B cell (primary cell): ENCODE results near the gene NAV1. TPM values are rescaled to one million over a fixed set of nuclear protein-coding genes. Genes with fewer than 3 reads are reported as not detected.

Source experiments
- ATAC-seq: fragments of 200-7000 bp; cut with Tn5 transposase; one replicate; pipeline ENCODE4 v1.10.0; 2021; ENCODE audit warnings: low read depth, mild to moderate bottlenecking, moderate number of reproducible peaks, moderate library complexity
- CTCF ChIA-PET: fragments of 350-600 bp; sonication (Branson Sonifier 250); formaldehyde crosslinking; loops from one replicate; lab custom pipeline; 2021; ENCODE audit warnings: antibody characterized with exemption, inconsistent platforms; lab: Charles Lee
- POLR2A ChIA-PET: fragments of 350-600 bp; sonication (Branson Sonifier 250); formaldehyde crosslinking; loops from one replicate; lab custom pipeline; 2021; ENCODE audit warnings: antibody characterized with exemption; lab: Charles Lee
- DNase-seq: peaks from one replicate; pipeline ENCODE4 v3.0.0; 2013
- H2AFZ ChIP-seq: 2 replicates; pipeline ENCODE4 v1.6.1; 2012; ENCODE audit warnings: mild to moderate bottlenecking, low read depth, low read length; ENCODE audit not compliant: insufficient read depth, poor library complexity, severe bottlenecking
- H3K27ac ChIP-seq, 2 donors: 1 replicate in 1 of 2; 2 replicates in 1 of 2; pipeline ENCODE4 v1.5.1; 2012 to 2013; ENCODE audit warnings: low read length in 2 of 2, mild to moderate bottlenecking in 2 of 2, moderate library complexity in 1 of 2
- H3K27me3 ChIP-seq, 4 experiments: fragments of 200-600 bp in 1 of 4; sonication (generic) in 1 of 4; replicated peaks in 1 of 4; 1 replicate in 2 of 4; 2 replicates in 2 of 4; pipeline versions ENCODE4 v1.6.1 to v1.7.0; 2013 to 2016; ENCODE audit warnings: low read length in 3 of 4, mild to moderate bottlenecking in 2 of 4, mixed read lengths in 1 of 4, moderate library complexity in 1 of 4; ENCODE audit not compliant: insufficient read depth in 4 of 4, control insufficient read depth in 3 of 4; ENCODE audit errors: control extremely low read depth in 1 of 4
- H3K36me3 ChIP-seq, 2 experiments: replicated peaks in 1 of 2; 1 replicate in 1 of 2; 2 replicates in 1 of 2; pipeline versions ENCODE4 v1.6.1 to v1.7.1; 2013; ENCODE audit warnings: low read length in 1 of 2; ENCODE audit not compliant: insufficient read depth in 2 of 2, control insufficient read depth in 1 of 2; ENCODE audit errors: control extremely low read depth in 1 of 2, extremely low read depth in 1 of 2
- H3K4me1 ChIP-seq, 2 donors: fragments of 200-600 bp in 1 of 2; sonication (generic) in 1 of 2; 1 replicate in 1 of 2; 2 replicates in 1 of 2; pipeline versions ENCODE4 v1.5.1 to v1.6.1; 2013 to 2017; ENCODE audit warnings: low read length in 2 of 2; ENCODE audit not compliant: control insufficient read depth in 2 of 2, insufficient read depth in 2 of 2
- H3K4me2 ChIP-seq: replicated peaks from 2 replicates; pipeline ENCODE3; 2012; ENCODE audit warnings: mild to moderate bottlenecking, low read depth, low read length; ENCODE audit not compliant: poor library complexity, severe bottlenecking
- H3K4me3 ChIP-seq, 5 experiments: fragments of 200-600 bp in 1 of 5; sonication (generic) in 1 of 5; 1 replicate in 3 of 5; 2 replicates in 2 of 5; pipeline versions ENCODE4 v1.5.1 to v1.7.0; 2011 to 2016; ENCODE audit warnings: low read length in 4 of 5, mild to moderate bottlenecking in 4 of 5, low read depth in 2 of 5, control low read depth in 1 of 5, moderate library complexity in 1 of 5; ENCODE audit not compliant: insufficient read depth in 1 of 5; ENCODE audit errors: control extremely low read depth in 1 of 5, extremely low read depth in 1 of 5
- H3K79me2 ChIP-seq: fragments of 200-600 bp; sonication (generic); one replicate; pipeline ENCODE4 v1.6.0; 2016; ENCODE audit warnings: low read length; ENCODE audit not compliant: control insufficient read depth, insufficient read depth
- H3K9ac ChIP-seq: fragments of 200-600 bp; sonication (generic); 2 replicates; pipeline ENCODE4 v1.6.1; 2017; ENCODE audit warnings: mild to moderate bottlenecking, low read length, moderate library complexity
- H3K9me3 ChIP-seq, 3 donors: one replicate each; pipeline versions ENCODE4 v1.6.1 to v1.7.1; 2013; ENCODE audit warnings: low read length in 2 of 3; ENCODE audit not compliant: control insufficient read depth in 2 of 3, insufficient read depth in 1 of 3; ENCODE audit errors: control extremely low read depth in 1 of 3
- H4K20me1 ChIP-seq: 2 replicates; pipeline ENCODE4 v1.6.0; 2012; ENCODE audit warnings: mild to moderate bottlenecking, low read length; ENCODE audit not compliant: insufficient read depth, control insufficient read depth, poor library complexity, severe bottlenecking
- H3K27ac Mint-ChIP-seq: one replicate; pipeline ENCODE4 v1.8.0; 2021; ENCODE audit warnings: mixed read lengths
- H3K27me3 Mint-ChIP-seq: one replicate; pipeline ENCODE4 v1.8.0; 2021; ENCODE audit warnings: mixed read lengths
- H3K4me1 Mint-ChIP-seq: one replicate; pipeline ENCODE4 v1.8.0; 2021; ENCODE audit warnings: mixed read lengths
- H3K4me3 Mint-ChIP-seq: one replicate; pipeline ENCODE4 v1.8.0; 2021; ENCODE audit warnings: mixed read lengths
- H3K9me3 Mint-ChIP-seq: one replicate; pipeline ENCODE4 v1.8.0; 2022; ENCODE audit warnings: mixed read lengths; ENCODE audit not compliant: insufficient read depth
- EZH2 ChIP-seq: IDR thresholded peaks from 2 replicates; pipeline ENCODE4 v1.6.1; 2012; ENCODE audit warnings: borderline replicate concordance, low read depth, mild to moderate bottlenecking, moderate library complexity, low read length; ENCODE audit not compliant: insufficient read depth, poor library complexity, severe bottlenecking
- WGBS: methylation state at CpG from one replicate; pipeline ENCODE4 v1.1.5; 2013; ENCODE audit warnings: missing lambda C conversion rate; ENCODE audit not compliant: insufficient coverage; 5-methylcytosine and 5-hydroxymethylcytosine counted together
- intact Hi-C: fragments of 100-400 bp; cut with micrococcal nuclease; formaldehyde crosslinking; loops from one replicate; pipeline ENCODE4 v1.10.0; 2022
- polyA plus RNA-seq: library from polyadenylated mRNA; depleted of rRNA; stranded (reverse); fragments of >200 nt; gene quantifications from 2 replicates; pipeline ENCODE4 v1.2.3, GENCODE V29; 2012
- total RNA-seq, 2 donors: library from RNA; stranded (reverse); fragments of 120-200 nt in 1 of 2; gene quantifications; 1 replicate in 1 of 2; 2 replicates in 1 of 2; pipeline versions ENCODE4 v1.2.3 to v1.2.4, GENCODE V29; 2013 to 2022
- TF ChIP-seq, protein P1 (sequence below): fragments of 200-600 bp; IDR thresholded peaks from one replicate; pipeline ENCODE4 v1.8.0; 2022; ENCODE audit warnings: antibody characterized with exemption, mild to moderate bottlenecking

NAV1 gene
- total and polyA plus RNA-seq, 2 donors (not counting 1 experiment from before 2014, with no cell fraction given) = 1.5 to 4.3 TPM

DNA sequence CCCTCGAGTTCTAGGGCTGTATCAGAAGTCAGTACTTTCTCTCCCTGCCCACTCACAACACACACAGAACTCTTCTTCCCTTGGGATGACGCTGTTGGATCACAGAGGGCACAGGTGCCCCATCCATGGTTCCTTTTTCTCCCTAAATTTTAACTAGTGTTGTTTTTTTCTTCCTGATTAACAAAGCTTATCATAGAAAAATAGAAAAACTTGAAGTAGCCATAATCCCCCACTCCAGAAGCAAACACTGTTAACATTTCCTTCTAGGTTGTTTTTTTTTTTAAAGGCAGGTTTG is 27.5 kb downstream of the NAV1 start:
- no peaks in the 10 kb centered on the region for H3K9me3 Mint-ChIP-seq

DNA sequence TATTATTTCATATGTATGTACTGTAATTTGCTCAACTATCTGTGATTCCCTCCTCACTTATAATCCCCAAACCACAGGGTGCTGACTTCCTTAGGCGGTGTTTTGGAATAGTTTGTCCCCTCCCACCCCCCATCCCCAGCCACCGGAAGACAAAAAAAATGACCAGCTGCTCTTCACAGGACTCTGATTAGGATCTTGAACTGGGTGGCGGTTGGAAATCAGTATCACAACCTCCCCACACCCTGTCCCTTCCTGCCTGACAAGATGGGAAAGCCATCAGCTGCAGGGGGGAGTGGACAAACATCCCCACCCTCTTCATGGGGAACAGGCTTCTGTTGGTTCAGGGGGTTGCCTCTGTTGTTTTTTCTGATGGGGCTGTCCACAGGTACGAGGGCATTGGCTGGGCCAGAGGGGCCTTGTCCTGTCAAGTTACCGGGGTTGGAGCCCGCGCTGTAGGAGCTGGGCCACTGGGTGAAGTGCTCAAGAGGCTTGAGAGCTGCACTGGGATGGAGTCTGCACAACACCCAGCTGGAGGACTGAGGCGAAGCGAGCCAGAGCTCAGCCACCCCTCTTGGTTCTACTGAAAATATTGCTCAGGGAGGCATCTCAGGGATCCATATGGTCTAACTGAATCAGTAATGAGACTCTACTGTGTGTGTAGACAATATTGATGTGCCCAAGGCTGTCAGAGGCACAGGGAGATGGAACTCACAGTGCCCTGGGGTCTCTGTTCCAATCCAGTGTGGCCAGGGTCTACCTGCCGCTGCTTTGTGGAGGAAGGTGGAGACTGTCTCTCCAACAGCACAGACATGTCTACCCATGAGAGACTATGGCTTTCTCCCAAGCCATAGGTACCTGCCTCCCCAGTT is 28.2 kb downstream of the NAV1 start:
- H3K4me1 ChIP-seq = no peaks in the 10 kb centered on the region
- no peaks in the 10 kb centered on the region for H3K9me3 ChIP-seq
- no peaks in the 10 kb centered on the region for H3K79me2 ChIP-seq
- H3K4me2 ChIP-seq = no peak overlapping the region
- no peak overlapping the region for H3K4me3 ChIP-seq
- 93% methylated on average over 8 of the region's 10 CpGs for WGBS
- Mint-ChIP-seq H3K9me3 (no peaks in the 10 kb centered on the region), H3K4me3 (no peak overlapping the region), H3K4me1 (no peaks in the 10 kb centered on the region), H3K27ac (no peak overlapping the region), H3K27me3 (no peaks in the 10 kb centered on the region)
- no peak for ATAC-seq
- no peaks in the 10 kb centered on the region for H3K36me3 ChIP-seq
- no peak overlapping the region for H3K27ac ChIP-seq
- no peaks in the 10 kb centered on the region for H4K20me1 ChIP-seq
- DNase-seq = no peak
- H2AFZ ChIP-seq = no peak overlapping the region
- intact Hi-C loops = no loop called here
- TF ChIP-seq EZH2 = no peak
- TF ChIP-seq, protein P1, sequence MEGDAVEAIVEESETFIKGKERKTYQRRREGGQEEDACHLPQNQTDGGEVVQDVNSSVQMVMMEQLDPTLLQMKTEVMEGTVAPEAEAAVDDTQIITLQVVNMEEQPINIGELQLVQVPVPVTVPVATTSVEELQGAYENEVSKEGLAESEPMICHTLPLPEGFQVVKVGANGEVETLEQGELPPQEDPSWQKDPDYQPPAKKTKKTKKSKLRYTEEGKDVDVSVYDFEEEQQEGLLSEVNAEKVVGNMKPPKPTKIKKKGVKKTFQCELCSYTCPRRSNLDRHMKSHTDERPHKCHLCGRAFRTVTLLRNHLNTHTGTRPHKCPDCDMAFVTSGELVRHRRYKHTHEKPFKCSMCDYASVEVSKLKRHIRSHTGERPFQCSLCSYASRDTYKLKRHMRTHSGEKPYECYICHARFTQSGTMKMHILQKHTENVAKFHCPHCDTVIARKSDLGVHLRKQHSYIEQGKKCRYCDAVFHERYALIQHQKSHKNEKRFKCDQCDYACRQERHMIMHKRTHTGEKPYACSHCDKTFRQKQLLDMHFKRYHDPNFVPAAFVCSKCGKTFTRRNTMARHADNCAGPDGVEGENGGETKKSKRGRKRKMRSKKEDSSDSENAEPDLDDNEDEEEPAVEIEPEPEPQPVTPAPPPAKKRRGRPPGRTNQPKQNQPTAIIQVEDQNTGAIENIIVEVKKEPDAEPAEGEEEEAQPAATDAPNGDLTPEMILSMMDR = no peak
- ChIA-PET POLR2A (no interaction called here), CTCF (interaction anchor here (0.7 kb wide), 1 partner anchor 8 kb away, joined by 3 read pairs; no protein-coding TSS in a partner anchor)
- H3K27me3 ChIP-seq = no peaks in the 10 kb centered on the region
- H3K9ac ChIP-seq = no peak overlapping the region

More for the DNA sequence above, 27.5 kb downstream of the NAV1 start:
- H3K79me2 ChIP-seq = no peaks in the 10 kb centered on the region
- Mint-ChIP-seq H3K4me1 (no peaks in the 10 kb centered on the region), H3K27ac (no peak overlapping the region), H3K4me3 (no peak overlapping the region), H3K27me3 (no peaks in the 10 kb centered on the region)
- H3K27me3 ChIP-seq = no peaks in the 10 kb centered on the region
- no peak overlapping the region for H3K9ac ChIP-seq
- no peak for DNase-seq
- H4K20me1 ChIP-seq = no peaks in the 10 kb centered on the region
- WGBS = 56% methylated on average over 1 of the region's 2 CpGs
- no peak for ATAC-seq
- no peak overlapping the region for H3K4me3 ChIP-seq
- H3K4me2 ChIP-seq = no peak overlapping the region
- no peaks in the 10 kb centered on the region for H3K4me1 ChIP-seq
- intact Hi-C loops = no loop called here
- H3K9me3 ChIP-seq = no peaks in the 10 kb centered on the region
- H2AFZ ChIP-seq = no peak overlapping the region
- no peaks in the 10 kb centered on the region for H3K36me3 ChIP-seq
- ChIA-PET CTCF (no interaction called here), POLR2A (no interaction called here)
- no peak overlapping the region for H3K27ac ChIP-seq
- TF ChIP-seq, protein P1 = no peak
- no peak for TF ChIP-seq EZH2
